Measurements from ENCODE around the gene CEP89.

CEP89 gene

DNA sequence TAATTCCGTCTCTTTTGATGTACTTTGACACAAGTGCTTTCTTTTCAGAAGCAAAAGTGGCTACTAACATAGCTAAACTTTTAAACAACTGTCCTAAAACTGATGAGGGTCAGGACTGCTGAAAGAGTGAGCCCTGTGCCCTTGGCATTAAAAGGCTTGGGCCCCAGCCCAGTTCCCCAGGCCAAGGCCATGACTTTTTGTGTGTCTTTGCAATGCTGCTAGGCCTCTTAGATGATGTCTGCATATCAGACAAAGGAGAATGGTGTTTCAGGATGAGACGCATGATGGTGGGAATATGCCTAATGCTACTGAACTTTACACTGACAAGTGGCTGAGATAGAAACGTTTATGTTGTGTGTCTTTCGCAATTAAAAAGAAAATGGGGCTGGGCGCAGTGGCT lies 140.1 kb downstream of the CEP89 start:
- DNase-seq = no peak

DNA sequence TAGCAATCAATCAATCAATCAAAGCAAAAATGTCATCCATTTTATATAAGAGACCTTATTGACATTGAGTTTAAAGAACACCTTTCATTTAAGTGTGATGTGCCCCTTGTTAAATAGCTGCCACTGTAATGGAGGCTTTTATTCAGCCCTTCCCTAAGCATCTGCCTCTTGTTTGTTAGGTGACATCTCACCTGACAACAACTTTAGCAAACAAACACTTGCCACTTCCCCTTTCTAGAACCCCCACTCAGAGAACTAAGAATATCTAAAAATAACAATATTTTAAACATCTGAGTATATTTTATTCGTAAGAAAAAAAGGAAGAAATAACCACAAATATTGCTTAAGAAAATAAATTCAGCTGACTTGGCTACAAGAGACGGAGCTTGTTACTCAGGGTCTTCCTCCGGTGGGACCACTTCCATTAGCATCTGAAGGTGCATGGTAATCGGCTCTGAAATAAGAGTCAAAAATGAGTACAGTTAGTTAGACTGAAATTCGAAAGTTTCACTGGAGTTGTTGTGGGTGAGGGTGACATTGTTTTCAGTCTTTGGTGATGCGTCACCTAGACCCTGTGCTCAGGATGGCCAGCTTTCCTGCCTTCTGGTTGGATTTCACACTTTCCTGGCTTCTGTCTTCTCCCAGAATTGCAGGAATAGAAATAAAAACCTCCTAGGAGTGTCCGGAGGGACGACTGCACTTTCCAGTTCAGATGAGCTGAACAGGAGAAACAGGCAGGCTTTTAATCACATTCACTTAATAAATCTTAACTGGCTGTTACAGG lies 141.3 kb downstream of the CEP89 start:
- no peak for DNase-seq

DNA sequence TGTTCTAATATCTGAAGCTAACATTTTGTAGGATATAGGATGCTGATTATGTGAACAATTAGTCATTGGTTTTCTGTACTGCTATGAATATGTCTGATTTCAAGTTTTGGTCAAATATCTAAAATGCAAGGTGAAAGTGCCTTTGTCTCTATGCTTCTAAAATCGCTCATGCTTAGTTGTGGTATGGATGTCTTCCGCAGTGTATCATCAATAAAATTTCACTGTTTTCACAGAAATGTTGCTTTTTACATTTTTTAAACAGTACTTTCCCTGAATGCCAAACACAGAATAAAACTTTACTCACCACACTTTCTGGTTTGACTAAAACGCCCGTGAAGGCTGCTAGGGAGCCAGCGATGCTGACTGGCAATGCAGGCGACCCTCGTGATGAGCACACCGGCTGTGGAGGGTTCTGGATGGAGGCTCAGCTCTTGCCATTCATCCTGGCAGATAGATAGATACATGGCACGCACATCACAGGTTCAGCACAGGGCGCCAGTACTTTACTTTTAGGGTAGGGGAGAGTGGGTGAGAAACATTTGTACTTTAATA lies 142.3 kb downstream of the CEP89 start:
- DNase-seq = no peak

DNA sequence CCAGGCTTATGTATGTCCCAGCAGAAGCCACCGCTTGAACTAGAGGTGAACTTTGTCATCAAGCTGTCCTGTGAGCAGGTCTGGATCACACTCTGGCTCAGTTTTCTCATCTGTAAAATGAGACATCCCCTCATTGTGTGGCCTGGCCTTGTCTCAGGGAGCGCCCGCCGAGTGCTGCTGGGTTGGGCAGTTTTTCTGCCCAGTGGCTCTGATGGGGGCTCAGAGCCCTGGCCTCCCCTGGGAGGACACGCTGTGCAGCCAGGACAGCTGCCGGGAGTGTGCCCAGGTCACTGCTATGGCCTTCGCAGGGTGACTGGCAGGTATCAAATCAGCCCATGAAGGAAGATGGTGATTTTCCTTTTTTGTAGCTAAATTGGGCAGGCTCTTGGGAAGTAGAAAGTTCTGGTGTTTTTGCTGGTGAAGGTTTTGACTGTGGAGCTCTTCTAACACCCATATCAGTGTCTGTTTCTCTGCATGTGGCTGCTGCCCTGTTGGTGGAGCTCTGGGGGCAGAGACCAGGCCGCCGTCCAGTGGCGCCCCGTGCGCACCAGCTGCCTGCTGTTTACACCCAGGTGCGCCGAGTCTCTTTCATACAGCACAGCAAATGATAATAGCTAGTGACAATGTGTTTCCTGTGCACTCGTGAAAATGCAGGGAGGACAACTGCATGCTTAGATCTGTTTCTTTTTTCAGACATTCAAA lies 143.0 kb downstream of the CEP89 start:
- no peak for DNase-seq

DNA sequence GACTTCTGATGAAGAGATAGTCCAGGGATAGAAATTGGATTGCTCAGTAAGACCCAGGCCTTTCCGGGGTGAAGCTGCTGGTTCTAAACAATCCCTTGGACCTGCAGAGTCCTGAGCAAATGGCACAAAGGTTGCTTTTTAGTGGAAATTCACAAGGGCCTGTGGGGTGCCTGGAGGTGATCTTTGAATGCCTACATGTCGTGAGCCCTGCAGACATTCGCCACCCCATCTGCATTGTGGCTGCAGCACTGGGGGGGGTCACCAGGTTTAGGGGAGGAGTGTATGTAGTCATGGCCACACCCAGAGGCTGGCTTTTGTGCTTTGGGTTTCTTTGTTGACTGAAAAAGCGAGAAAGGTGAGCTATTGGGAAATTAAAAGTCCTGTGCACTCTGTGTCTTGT lies 143.6 kb downstream of the CEP89 start:
- no peak for DNase-seq

Measured in NCI-H1105 (cell line).